ENCODE measurements around the gene SHKBP1. TPM values are rescaled to one million over a fixed set of nuclear protein-coding genes. Genes with fewer than 3 reads are reported as not detected.
A peak's percentile ranks its signal among the peaks of the same experiment; 100 is the strongest.

SHKBP1 gene
- total and polyA plus RNA-seq, 9 of the 15 experiments (the other 6 are each of a cell fraction or from before 2014, with no cell fraction given) = 1.2 to 58.1 (median 22.3) TPM

GRCh38 chr19:40534148-40534547 lies 42.5 kb upstream of the SHKBP1 start (continued):
- TF ChIP-seq HEY1 (CRISPR knock-in tag; IDR thresholded peaks at IDR 0.05; ENCODE audit: borderline replicate concordance) = no peak
- TF ChIP-seq TRIM25 (IDR thresholded peaks at IDR 0.05; ENCODE audit: borderline replicate concordance) = no peak
- TF ChIP-seq GABPB1 (CRISPR knock-in tag; IDR thresholded peaks at IDR 0.05) = no peak
- no peak for TF ChIP-seq ETV1 (tag; conservative IDR thresholded peaks at IDR 0.05; ENCODE audit: low read depth)
- TF ChIP-seq ZNF41 (CRISPR knock-in tag; conservative IDR thresholded peaks at IDR 0.05) = no peak

- H3K4me1 ChIP-seq (replicated peaks in 1 of 2; ENCODE audit: control insufficient read depth in 2 of 2, insufficient read depth in 2 of 2, low read length in 2 of 2) = peaks cover 0 to 11% of the 10 kb centered on the region in 2 experiments; a peak in 2 of 5 replicates
- peak; percentile 38; the same call in 1 of the 3 replicates for ATAC-seq
- H3K36me3 ChIP-seq (ENCODE audit: control insufficient read depth, insufficient read depth, low read length) = no peaks in the 10 kb centered on the region
- H3K9me3 ChIP-seq (replicated peaks; ENCODE audit: control insufficient read depth, insufficient read depth, low read depth, low read length) = no peaks in the 10 kb centered on the region
- H3K4me2 ChIP-seq (ENCODE audit: insufficient read depth, low read length) = no peak overlapping the region
- no TSS peak for BruUV-seq (replicated peaks)
- intact Hi-C loops (cut with micrococcal nuclease) (no loop called here), in situ Hi-C loops (cut with MboI) (no loop called here)
- ChIA-PET CTCF (ENCODE audit: low intra/inter-chr PET ratio) (no interaction called here), POLR2A (interaction anchor here (0.5 to 1.1 kb wide), 4 partner anchors 12 to 156 kb away, joined by 3 to 4 read pairs (median 4); partner anchors contain the start of gene SERTAD1)
- no peak overlapping the region for H2AFZ ChIP-seq (ENCODE audit: low read depth, low read length)
- H3K9ac ChIP-seq (ENCODE audit: insufficient read depth in 1 of 2, low read depth in 2 of 2, low read length in 2 of 2) = no peak overlapping the region
- DNase-seq (ENCODE audit: extremely low read depth in 1 of 4, low spot score in 3 of 4) = no peak
- no peaks in the 10 kb centered on the region for H3K79me2 ChIP-seq (ENCODE audit: control insufficient read depth, insufficient read depth, low read length)
- H3K27me3 ChIP-seq (ENCODE audit: control insufficient read depth in 2 of 2, insufficient read depth in 2 of 2, low read length in 2 of 2) = no peaks in the 10 kb centered on the region
- H3K4me3 ChIP-seq = no peak overlapping the region
- H3K27ac ChIP-seq (ENCODE audit: extremely low read depth, low read depth, low read length) = no peak overlapping the region
- 29% methylated on average over 4 of the region's 4 CpGs for WGBS (ENCODE audit: insufficient coverage, low coverage, missing lambda C conversion rate)
- no peak for FAIRE-seq
- no peaks in the 10 kb centered on the region for H4K20me1 ChIP-seq (replicated peaks; ENCODE audit: control insufficient read depth, insufficient read depth, low read length)
- no peaks in the 10 kb centered on the region for H3K9me1 ChIP-seq (ENCODE audit: control insufficient read depth, insufficient read depth, low read length)
- no peak for TF ChIP-seq ID3 (CRISPR knock-in tag; IDR thresholded peaks at IDR 0.05)
- TF ChIP-seq ID3 (tag; IDR thresholded peaks at IDR 0.05) = no peak
- peak in 1 of 2 experiments; percentile 4; a peak in 1 of 4 replicates for TF ChIP-seq RAD21 (CRISPR knock-in tag; conservative IDR thresholded peaks at IDR 0.05 in 1 of 2, IDR thresholded peaks at IDR 0.05 in 1 of 2)
- no peak for TF ChIP-seq GABPA (tag; conservative IDR thresholded peaks at IDR 0.05; ENCODE audit: low read depth)
- TF ChIP-seq REST (IDR thresholded peaks at IDR 0.05; ENCODE audit: borderline replicate concordance) = peak; percentile 5; the same call in 1 of the 2 replicates
- TF ChIP-seq REST (CRISPR knock-in tag; IDR thresholded peaks at IDR 0.05; ENCODE audit: low read depth) = no peak
These were observed 37.6 kb upstream of the SHKBP1 start for GRCh38 chr19:40539070-40539469.

All from K562 (cell line).